Karpas-422 (cell line): ENCODE data around the gene KCNH1. TPM values are rescaled to one million over a fixed set of nuclear protein-coding genes. Genes with fewer than 3 reads are reported as not detected.

ENCODE experiments used
- DNase-seq: peaks from one replicate; pipeline ENCODE4 v3.0.0-alpha.2; 2015
- H2AFZ ChIP-seq: fragments of 200-600 bp; sonication (generic); 2 replicates; pipeline ENCODE4 v1.6.1; 2014; ENCODE audit warnings: antibody characterized with exemption, low read length, mixed read lengths
- H3K27ac ChIP-seq: fragments of 200-600 bp; sonication (generic); 2 replicates; pipeline ENCODE4 v1.5.1; 2014; ENCODE audit warnings: mild to moderate bottlenecking, low read length, moderate library complexity
- H3K27me3 ChIP-seq: fragments of 200-600 bp; sonication (generic); 2 replicates; pipeline ENCODE4 v1.6.1; 2014; ENCODE audit warnings: low read length, mixed read lengths
- H3K36me3 ChIP-seq: fragments of 200-600 bp; sonication (generic); 2 replicates; pipeline ENCODE4 v1.6.1; 2014; ENCODE audit warnings: low read length, mixed read lengths; ENCODE audit not compliant: insufficient read depth
- H3K4me1 ChIP-seq: fragments of 200-600 bp; sonication (generic); 2 replicates; pipeline ENCODE4 v1.6.1; 2014; ENCODE audit warnings: mild to moderate bottlenecking, low read length, mixed read lengths
- H3K4me2 ChIP-seq: fragments of 200-600 bp; sonication (generic); 2 replicates; pipeline ENCODE4 v1.6.1; 2014; ENCODE audit warnings: low read length, low read depth, mild to moderate bottlenecking; ENCODE audit not compliant: poor library complexity, severe bottlenecking
- H3K4me3 ChIP-seq: fragments of 200-600 bp; sonication (generic); 2 replicates; pipeline ENCODE4 v1.5.1; 2014; ENCODE audit warnings: mild to moderate bottlenecking, antibody characterized with exemption, low read length, mixed read lengths
- H3K79me2 ChIP-seq: fragments of 200-600 bp; sonication (generic); 2 replicates; pipeline ENCODE4 v1.6.1; 2014; ENCODE audit warnings: mild to moderate bottlenecking, low read length, mixed read lengths
- H3K9ac ChIP-seq: fragments of 200-600 bp; sonication (generic); 2 replicates; pipeline ENCODE4 v1.6.0; 2014; ENCODE audit warnings: low read length
- H3K9me2 ChIP-seq: fragments of 200-600 bp; sonication (generic), shearing (Covaris generic); replicated peaks from 2 replicates; pipeline ENCODE4 v1.6.0; 2014; ENCODE audit warnings: mild to moderate bottlenecking, low read length, moderate library complexity; ENCODE audit not compliant: insufficient read depth
- H3K9me3 ChIP-seq: fragments of 300-700, 200-600 bp; sonication (generic); 2 replicates; pipeline ENCODE4 v1.6.1; 2014; ENCODE audit warnings: low read length, mixed read lengths
- H4K20me1 ChIP-seq: fragments of 200-600 bp; sonication (generic); 2 replicates; pipeline ENCODE4 v1.6.1; 2014; ENCODE audit warnings: mild to moderate bottlenecking, antibody characterized with exemption, low read length, low read depth; ENCODE audit not compliant: insufficient read depth
- total RNA-seq: library from RNA; depleted of rRNA; stranded (reverse); fragments of >200 nt; shearing (Covaris generic); gene quantifications from 2 replicates; pipeline ENCODE4 v1.2.3, GENCODE V29; 2014; ENCODE audit warnings: low replicate concordance

KCNH1 gene
- total RNA-seq, 1 experiment from 2014 or later, result not detected

DNA sequence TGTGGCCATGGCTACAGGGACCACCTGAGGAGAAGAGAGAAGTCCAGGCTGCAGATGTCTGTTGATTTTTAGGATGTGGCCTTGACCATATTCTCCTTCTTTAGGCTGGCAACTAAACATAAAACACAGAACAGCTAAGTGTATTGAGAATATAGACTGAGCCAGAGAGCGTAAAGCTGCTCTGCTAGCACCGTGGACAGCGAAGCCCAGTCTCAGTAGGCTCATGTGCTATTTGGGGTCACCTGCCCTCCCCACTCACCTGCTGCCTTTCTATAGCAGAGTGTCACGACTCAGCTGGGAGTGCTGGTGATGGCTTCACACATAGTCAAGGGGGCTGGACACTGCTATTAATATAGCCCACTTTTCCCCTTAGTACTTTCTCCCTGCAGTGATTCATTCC lies 278.5 kb downstream of the KCNH1 start:
- H3K27me3 ChIP-seq, result no peaks in the 10 kb centered on the region
- H3K27ac ChIP-seq, result no peak overlapping the region
- no peak overlapping the region for H3K9ac ChIP-seq
- no peak overlapping the region for H3K4me2 ChIP-seq
- DNase-seq, result no peak
- no peak overlapping the region for H3K4me3 ChIP-seq
- no peaks in the 10 kb centered on the region for H3K9me2 ChIP-seq
- H3K36me3 ChIP-seq, result no peaks in the 10 kb centered on the region
- H4K20me1 ChIP-seq, result no peaks in the 10 kb centered on the region
- H3K9me3 ChIP-seq, result no peaks in the 10 kb centered on the region
- no peaks in the 10 kb centered on the region for H3K4me1 ChIP-seq
- no peaks in the 10 kb centered on the region for H3K79me2 ChIP-seq
- no peak overlapping the region for H2AFZ ChIP-seq

- no peak for DNase-seq
- Histone ChIP-seq H3K4me1 (no peaks in the 10 kb centered on the region), H3K9me3 (no peaks in the 10 kb centered on the region), H3K4me2 (no peak overlapping the region), H2AFZ (no peak overlapping the region), H4K20me1 (no peaks in the 10 kb centered on the region), H3K27ac (no peak overlapping the region), H3K9ac (no peak overlapping the region), H3K4me3 (no peak overlapping the region), H3K9me2 (no peaks in the 10 kb centered on the region), H3K79me2 (no peaks in the 10 kb centered on the region), H3K27me3 (no peaks in the 10 kb centered on the region), H3K36me3 (no peaks in the 10 kb centered on the region)
Observed at GRCh38 chr1:210853276-210853675, 280.7 kb downstream of the KCNH1 start.

- no peak for DNase-seq
- Histone ChIP-seq H3K36me3 (no peaks in the 10 kb centered on the region), H3K27me3 (no peaks in the 10 kb centered on the region), H3K4me3 (no peak overlapping the region), H3K27ac (no peak overlapping the region), H4K20me1 (no peaks in the 10 kb centered on the region), H3K9me3 (no peaks in the 10 kb centered on the region), H3K79me2 (no peaks in the 10 kb centered on the region), H3K9ac (no peak overlapping the region), H3K4me1 (no peaks in the 10 kb centered on the region), H3K9me2 (no peaks in the 10 kb centered on the region), H2AFZ (no peak overlapping the region), H3K4me2 (no peak overlapping the region)
Observed at GRCh38 chr1:210850556-210850955, 283.4 kb downstream of the KCNH1 start.

DNA sequence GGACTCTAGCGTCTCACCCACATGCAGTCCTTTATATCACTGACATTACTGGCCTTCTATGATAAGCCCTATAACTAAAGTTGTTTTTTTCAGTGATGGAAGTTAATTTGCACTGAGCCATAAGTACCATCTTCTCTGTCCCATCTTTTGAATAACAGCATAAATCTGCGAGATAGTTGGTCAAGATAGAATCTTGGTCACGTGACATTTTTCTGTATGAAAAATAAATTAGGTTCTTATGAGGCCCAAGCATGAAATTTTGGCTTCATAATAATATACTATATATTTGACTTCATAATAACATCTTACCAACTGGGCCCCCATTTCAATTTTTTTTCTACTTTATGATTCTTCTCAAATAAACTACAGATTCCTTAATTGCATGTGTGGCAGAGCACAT lies 285.5 kb downstream of the KCNH1 start:
- H3K79me2 ChIP-seq, result no peaks in the 10 kb centered on the region
- H3K27me3 ChIP-seq, result no peaks in the 10 kb centered on the region
- H3K4me3 ChIP-seq, result no peak overlapping the region
- no peak for DNase-seq
- no peaks in the 10 kb centered on the region for H3K9me3 ChIP-seq
- H3K4me2 ChIP-seq, result no peak overlapping the region
- no peaks in the 10 kb centered on the region for H3K4me1 ChIP-seq
- H2AFZ ChIP-seq, result no peak overlapping the region
- H3K9ac ChIP-seq, result no peak overlapping the region
- no peaks in the 10 kb centered on the region for H3K9me2 ChIP-seq
- H3K27ac ChIP-seq, result no peak overlapping the region
- no peaks in the 10 kb centered on the region for H3K36me3 ChIP-seq
- no peaks in the 10 kb centered on the region for H4K20me1 ChIP-seq

GRCh38 chr1:210841926-210842625 lies 291.9 kb downstream of the KCNH1 start:
- Histone ChIP-seq H3K36me3 (no peaks in the 10 kb centered on the region), H3K4me1 (no peaks in the 10 kb centered on the region), H3K4me2 (no peak overlapping the region), H3K27ac (no peak overlapping the region), H3K9me3 (no peaks in the 10 kb centered on the region), H4K20me1 (no peaks in the 10 kb centered on the region), H3K27me3 (no peaks in the 10 kb centered on the region), H2AFZ (no peak overlapping the region), H3K9ac (no peak overlapping the region), H3K9me2 (no peaks in the 10 kb centered on the region), H3K79me2 (no peaks in the 10 kb centered on the region), H3K4me3 (no peak overlapping the region)
- no peak for DNase-seq

DNA sequence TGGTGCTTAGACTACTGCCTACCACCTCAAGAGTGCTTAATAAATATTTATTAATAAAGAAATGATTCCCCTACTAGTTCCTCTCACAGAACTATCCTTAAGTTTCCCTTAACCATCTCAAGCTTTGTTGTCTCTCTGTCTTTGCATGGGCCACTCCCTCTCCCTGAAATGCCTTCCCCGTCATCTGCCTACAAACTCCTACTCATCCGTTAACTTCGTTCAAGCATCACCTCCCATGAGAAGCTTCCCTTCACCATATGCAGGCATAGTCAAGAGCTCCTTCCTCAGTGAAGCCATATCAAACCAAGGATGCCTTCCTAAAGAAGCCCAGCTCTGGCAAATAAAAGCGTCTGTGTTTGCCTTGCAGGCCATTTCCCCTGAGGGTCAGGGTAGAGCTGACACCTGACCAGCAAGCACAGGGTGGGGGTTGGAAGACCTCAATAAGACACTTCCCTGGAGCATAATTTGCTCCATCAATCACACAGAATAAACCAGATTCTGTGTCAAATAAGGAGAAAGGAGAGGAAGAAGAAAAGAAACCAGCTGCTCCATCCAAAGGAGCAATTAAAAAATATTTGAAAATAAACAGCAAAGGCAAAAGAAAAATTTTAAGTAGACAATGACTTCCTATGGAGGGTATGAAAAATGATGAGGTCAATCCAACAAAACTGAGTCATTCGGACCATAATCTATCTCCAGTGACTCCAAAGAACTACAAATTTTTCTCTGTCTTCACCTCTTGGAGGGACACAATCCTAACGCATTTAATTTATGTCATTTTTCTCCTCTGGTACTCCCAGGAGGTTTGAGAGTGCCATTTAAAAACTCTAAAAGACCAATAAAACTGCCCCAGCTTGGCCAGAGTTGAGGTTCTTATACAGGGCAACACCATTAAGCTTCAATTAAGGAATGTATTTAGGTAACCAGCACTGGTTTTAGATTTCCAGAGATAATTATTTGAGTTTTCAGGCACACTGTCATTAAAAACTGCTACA lies 303.6 kb downstream of the KCNH1 start:
- H3K9me3 ChIP-seq, result no peaks in the 10 kb centered on the region
- H3K4me2 ChIP-seq, result no peak overlapping the region
- no peak overlapping the region for H3K27ac ChIP-seq
- H3K9me2 ChIP-seq, result no peaks in the 10 kb centered on the region
- no peaks in the 10 kb centered on the region for H4K20me1 ChIP-seq
- H2AFZ ChIP-seq, result no peak overlapping the region
- no peaks in the 10 kb centered on the region for H3K79me2 ChIP-seq
- no peak for DNase-seq
- no peaks in the 10 kb centered on the region for H3K4me1 ChIP-seq
- H3K27me3 ChIP-seq, result no peaks in the 10 kb centered on the region
- no peak overlapping the region for H3K9ac ChIP-seq
- no peaks in the 10 kb centered on the region for H3K36me3 ChIP-seq
- no peak overlapping the region for H3K4me3 ChIP-seq

GRCh38 chr1:210828996-210829596 lies 304.9 kb downstream of the KCNH1 start:
- Histone ChIP-seq H3K4me1 (no peaks in the 10 kb centered on the region), H3K9me3 (no peaks in the 10 kb centered on the region), H4K20me1 (no peaks in the 10 kb centered on the region), H2AFZ (no peak overlapping the region), H3K4me2 (no peak overlapping the region), H3K4me3 (no peak overlapping the region), H3K27me3 (no peaks in the 10 kb centered on the region), H3K9me2 (no peaks in the 10 kb centered on the region), H3K79me2 (no peaks in the 10 kb centered on the region), H3K9ac (no peak overlapping the region), H3K27ac (no peak overlapping the region), H3K36me3 (no peaks in the 10 kb centered on the region)
- no peak for DNase-seq

GRCh38 chr1:210827481-210827880 lies 306.5 kb downstream of the KCNH1 start:
- H3K27me3 ChIP-seq, result no peaks in the 10 kb centered on the region
- no peaks in the 10 kb centered on the region for H3K9me2 ChIP-seq
- H3K9me3 ChIP-seq, result no peaks in the 10 kb centered on the region
- H3K9ac ChIP-seq, result no peak overlapping the region
- H3K36me3 ChIP-seq, result no peaks in the 10 kb centered on the region
- no peak overlapping the region for H3K4me3 ChIP-seq
- no peak overlapping the region for H2AFZ ChIP-seq
- H3K4me2 ChIP-seq, result no peak overlapping the region
- no peaks in the 10 kb centered on the region for H3K4me1 ChIP-seq
- no peak overlapping the region for H3K27ac ChIP-seq
- no peaks in the 10 kb centered on the region for H3K79me2 ChIP-seq
- no peak for DNase-seq
- no peaks in the 10 kb centered on the region for H4K20me1 ChIP-seq
